Measurements from ENCODE around the gene C19orf53.

GRCh38 chr19:13825489-13826441 is 51.5 kb downstream of the C19orf53 start:
- TF ChIP-seq, protein P1, sequence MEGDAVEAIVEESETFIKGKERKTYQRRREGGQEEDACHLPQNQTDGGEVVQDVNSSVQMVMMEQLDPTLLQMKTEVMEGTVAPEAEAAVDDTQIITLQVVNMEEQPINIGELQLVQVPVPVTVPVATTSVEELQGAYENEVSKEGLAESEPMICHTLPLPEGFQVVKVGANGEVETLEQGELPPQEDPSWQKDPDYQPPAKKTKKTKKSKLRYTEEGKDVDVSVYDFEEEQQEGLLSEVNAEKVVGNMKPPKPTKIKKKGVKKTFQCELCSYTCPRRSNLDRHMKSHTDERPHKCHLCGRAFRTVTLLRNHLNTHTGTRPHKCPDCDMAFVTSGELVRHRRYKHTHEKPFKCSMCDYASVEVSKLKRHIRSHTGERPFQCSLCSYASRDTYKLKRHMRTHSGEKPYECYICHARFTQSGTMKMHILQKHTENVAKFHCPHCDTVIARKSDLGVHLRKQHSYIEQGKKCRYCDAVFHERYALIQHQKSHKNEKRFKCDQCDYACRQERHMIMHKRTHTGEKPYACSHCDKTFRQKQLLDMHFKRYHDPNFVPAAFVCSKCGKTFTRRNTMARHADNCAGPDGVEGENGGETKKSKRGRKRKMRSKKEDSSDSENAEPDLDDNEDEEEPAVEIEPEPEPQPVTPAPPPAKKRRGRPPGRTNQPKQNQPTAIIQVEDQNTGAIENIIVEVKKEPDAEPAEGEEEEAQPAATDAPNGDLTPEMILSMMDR (conservative IDR thresholded peaks at IDR 0.05): no peak
- TF ChIP-seq ZFX (IDR thresholded peaks at IDR 0.05): no peak

All from C4-2B (cell line).